Measurements from ENCODE around the gene IRAK3.

DNA sequence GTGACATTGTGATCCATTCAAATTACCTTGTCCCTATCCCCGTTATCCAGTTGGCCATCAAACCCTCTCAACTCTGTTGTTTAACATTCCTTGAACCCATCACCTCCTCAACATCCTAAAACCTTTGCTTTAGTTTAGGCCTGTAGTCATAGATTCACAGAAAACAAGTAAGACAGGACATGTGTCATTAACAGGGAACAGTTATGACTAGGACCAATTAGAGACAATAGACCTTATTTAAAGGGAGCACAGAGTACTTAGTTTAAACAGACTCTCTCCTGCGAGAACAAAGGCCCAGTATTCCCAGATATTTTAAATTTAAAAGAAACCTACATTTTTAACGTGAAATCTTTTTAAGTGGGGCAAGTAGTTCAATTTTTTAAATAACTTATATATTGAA is 93.2 kb downstream of the IRAK3 start:
- TF ChIP-seq, protein P1, sequence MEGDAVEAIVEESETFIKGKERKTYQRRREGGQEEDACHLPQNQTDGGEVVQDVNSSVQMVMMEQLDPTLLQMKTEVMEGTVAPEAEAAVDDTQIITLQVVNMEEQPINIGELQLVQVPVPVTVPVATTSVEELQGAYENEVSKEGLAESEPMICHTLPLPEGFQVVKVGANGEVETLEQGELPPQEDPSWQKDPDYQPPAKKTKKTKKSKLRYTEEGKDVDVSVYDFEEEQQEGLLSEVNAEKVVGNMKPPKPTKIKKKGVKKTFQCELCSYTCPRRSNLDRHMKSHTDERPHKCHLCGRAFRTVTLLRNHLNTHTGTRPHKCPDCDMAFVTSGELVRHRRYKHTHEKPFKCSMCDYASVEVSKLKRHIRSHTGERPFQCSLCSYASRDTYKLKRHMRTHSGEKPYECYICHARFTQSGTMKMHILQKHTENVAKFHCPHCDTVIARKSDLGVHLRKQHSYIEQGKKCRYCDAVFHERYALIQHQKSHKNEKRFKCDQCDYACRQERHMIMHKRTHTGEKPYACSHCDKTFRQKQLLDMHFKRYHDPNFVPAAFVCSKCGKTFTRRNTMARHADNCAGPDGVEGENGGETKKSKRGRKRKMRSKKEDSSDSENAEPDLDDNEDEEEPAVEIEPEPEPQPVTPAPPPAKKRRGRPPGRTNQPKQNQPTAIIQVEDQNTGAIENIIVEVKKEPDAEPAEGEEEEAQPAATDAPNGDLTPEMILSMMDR (IDR thresholded peaks at IDR 0.05), result no peak
- TF ChIP-seq POLR2A (IDR thresholded peaks at IDR 0.05) (no peak), POLR2AphosphoS5 (IDR thresholded peaks at IDR 0.05) (no peak), EP300 (IDR thresholded peaks at IDR 0.05) (no peak)

Data from gastroesophageal sphincter (tissue), 3 donors.